ENCODE results near the gene CARM1.
"Not testable (repeated sequence)": the region's sequence is repeated elsewhere in the genome, so short reads cannot be mapped to it uniquely, and the experiment has no call there.

Gene CARM1

DNA sequence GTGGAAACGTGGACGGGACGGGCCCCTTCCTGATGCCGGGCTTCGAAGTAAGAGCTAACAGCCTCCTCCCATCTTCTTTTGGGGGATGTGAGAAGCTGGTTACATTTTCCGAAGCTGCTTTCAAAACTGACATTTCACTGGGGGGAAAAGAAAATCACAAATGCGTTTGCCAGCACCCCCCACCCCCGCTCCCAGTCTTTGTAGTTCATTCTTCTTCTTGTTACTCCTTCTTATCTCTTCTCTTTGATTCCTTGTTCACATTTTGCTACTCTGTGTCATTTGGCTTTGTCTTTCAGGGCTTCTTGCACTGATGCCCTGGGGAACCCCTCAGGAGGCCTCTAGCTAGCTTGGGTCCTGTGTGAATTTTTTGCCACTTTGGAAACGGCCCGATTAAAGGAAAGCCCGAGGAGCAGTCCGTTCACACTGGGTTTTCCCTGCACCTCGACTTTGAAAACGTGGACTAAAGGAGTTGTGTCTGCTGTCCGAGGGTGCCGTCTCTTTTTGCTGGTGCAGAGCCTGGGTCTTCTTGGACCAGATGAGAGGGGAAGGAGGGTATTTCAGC lies 1.3 kb downstream of the CARM1 start:
- DNase-seq (ENCODE audit: low read depth, low spot score), result no peak

GRCh38 chr19:10874024-10874423 lies 2.7 kb downstream of the CARM1 start:
- no peak for DNase-seq (ENCODE audit: low read depth, low spot score)

GRCh38 chr19:10876459-10877240 lies 5.3 kb downstream of the CARM1 start:
- no peak for DNase-seq (ENCODE audit: low read depth, low spot score)

GRCh38 chr19:10877608-10878007 lies 6.3 kb downstream of the CARM1 start:
- DNase-seq (ENCODE audit: low read depth, low spot score), result not testable (repeated sequence)

GRCh38 chr19:10878253-10878652 lies 6.9 kb downstream of the CARM1 start:
- DNase-seq (ENCODE audit: low read depth, low spot score), result no peak

GRCh38 chr19:10881403-10882107 lies 10.2 kb downstream of the CARM1 start:
- DNase-seq (ENCODE audit: low read depth, low spot score), result no peak

DNA sequence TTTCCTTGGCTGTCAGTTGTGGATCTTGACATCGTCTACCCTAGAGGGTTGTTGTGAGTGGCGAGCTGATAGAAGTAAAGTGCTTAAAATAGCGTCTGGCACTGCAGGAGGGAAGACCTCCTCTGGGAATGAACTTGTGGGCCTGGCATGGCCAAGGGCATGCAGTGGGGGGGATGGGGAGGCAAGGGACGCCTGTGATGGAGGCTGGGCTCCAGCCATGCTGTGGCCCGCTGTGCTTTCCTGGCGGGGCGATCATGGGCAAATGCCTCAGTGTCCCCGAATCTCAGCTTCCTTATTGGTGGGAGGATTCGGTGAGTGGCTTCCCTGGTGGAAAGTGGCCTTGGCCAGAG lies 10.7 kb downstream of the CARM1 start:
- no peak for DNase-seq (ENCODE audit: low read depth, low spot score)

DNA sequence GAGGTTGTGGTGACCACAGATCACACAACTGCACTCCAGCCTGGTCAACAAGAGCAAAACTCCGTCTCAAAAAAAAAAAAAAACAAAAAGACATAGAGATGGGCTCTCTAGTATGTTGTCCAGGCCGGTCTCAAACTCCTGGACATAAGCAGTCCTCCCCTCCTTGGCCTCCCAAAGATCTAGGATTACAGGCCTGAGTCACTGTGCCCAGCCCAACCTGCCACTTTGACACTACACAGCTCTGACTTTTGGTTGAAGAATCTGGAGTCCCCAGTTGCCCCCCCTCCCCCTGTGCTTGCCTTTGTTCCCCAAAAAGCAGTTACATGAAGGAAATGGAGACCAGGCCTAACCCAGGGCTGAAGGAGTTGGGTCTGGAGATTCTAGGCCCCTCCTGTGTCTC lies 12.9 kb downstream of the CARM1 start:
- no peak for DNase-seq (ENCODE audit: low read depth, low spot score)

- DNase-seq (ENCODE audit: low read depth, low spot score), result no peak
Observed at GRCh38 chr19:10885201-10886169, 14.1 kb downstream of the CARM1 start.

DNA sequence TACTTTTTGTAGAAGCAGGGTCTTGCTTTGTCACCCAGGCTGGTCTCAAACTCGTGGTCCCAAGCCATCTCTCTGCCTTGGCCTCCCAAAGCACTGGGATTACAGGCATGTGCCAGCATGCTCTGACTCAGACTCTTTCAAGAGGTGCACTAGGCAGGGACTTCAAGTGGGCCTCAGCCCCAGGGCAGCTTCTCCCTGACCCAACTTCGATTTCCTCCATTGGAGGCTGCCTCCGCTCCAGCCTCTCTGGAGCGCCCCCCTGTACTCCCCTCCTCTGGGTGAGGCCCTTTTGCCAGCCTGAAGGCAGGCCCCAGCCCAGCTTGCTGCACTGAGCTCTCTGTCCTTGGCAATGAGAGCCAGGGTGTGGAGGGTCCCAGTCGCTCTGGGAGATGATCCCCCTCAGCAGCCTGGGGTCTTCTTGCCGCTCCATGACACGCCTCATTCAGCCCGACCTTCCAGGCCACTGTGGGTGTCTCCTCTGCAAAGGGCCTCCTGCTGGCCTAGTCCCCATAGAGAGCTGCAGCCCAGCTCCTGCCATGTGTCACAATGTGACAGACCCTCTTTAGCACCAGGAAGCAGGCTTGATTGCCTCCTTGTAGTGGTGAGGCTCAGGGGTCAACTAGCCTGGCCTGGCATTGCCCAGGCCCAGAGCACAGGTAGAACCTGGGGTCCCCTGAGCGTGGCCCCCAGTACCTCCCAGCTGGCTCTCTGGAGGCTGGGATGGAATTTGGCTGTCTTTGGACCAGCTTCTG lies 16.4 kb downstream of the CARM1 start:
- no peak for DNase-seq (ENCODE audit: low read depth, low spot score)

DNA sequence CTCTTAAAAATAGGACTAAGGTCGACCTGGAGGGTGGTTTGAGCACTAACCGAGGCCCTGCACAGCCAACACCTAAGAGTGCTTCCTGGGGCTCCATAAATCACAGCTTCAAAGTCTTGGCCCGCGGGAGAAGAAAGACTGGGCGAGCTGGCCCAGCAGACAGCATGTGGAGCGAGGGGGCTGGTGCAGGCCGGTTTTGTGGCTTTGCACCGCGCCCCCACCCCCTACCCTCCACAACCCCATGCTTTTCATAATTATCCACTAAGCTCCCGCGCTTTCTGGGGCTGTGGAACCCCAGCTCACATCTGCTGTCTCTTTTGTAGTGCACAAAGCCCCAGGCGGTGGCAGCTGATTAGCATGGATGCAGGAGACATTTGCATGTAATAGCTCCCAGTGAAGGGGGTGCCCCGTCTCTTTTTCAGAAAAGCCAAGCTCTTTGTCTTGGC lies 17.1 kb downstream of the CARM1 start:
- DNase-seq (ENCODE audit: low read depth, low spot score), result no peak

DNA sequence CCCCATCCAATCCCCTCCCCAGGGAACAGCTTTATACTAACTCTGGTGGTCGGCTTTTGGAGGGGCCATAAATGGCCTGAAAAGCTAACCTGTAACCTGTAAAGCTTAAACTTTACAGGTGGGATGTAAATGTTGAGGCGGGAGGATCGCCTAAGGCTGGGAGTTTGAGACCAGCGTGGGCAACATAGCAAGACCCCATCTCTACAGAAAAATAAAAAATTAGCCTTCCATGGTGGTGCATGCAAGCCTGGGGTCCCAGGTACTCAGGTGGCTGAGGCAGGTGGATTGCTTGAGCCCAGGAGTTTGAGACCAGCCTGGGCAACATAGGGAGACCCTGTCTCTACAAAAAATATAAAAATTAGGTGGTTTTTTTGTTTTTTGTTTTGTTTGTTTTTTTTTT lies 18.5 kb downstream of the CARM1 start:
- DNase-seq (ENCODE audit: low read depth, low spot score), result no peak

GRCh38 chr19:10891405-10892086 lies 20.2 kb downstream of the CARM1 start:
- no peak for DNase-seq (ENCODE audit: low read depth, low spot score)

DNA sequence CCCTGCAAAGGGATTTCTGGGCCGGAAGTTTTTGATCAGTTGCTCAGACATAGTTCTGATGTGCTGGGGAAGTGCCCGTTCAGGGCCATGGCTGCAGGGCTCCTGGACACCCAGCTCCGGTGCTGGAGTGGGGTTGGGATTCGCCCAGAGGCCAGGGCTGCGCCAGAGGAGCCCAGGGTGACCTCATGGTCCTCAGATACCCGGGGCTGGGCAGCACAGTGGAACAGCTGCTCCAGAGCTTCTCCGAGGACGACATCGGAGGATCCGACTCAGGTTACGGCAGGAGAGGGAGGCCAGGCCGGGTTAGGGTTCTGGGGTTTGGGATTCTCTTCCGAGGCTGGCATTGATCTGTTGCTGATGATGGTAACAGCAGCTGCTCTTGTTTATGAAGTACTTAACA lies 20.9 kb downstream of the CARM1 start:
- DNase-seq (ENCODE audit: low read depth, low spot score), result no peak

DNA sequence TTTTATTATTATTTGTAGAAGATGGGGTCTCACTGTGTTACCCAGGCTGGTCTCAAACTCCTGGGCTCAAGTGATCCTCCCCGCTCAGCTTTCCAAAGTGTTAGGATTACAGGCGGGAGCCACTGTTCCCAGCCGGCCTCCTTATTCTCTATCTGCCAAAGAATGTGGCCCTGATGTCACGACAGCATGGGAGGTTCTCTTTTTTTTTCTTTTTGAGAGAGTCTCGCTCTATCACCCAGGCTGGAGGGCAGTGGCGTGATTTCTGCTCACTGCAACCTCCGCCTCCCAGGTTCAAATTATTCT lies 23.5 kb downstream of the CARM1 start:
- no peak for DNase-seq (ENCODE audit: low read depth, low spot score)

GRCh38 chr19:10895363-10895762 lies 24.0 kb downstream of the CARM1 start:
- no peak for DNase-seq (ENCODE audit: low read depth, low spot score)

- no peak for DNase-seq (ENCODE audit: low read depth, low spot score)
Observed at GRCh38 chr19:10895920-10896319, 24.6 kb downstream of the CARM1 start.

GRCh38 chr19:10896851-10897526 lies 25.6 kb downstream of the CARM1 start:
- no peak for DNase-seq (ENCODE audit: low read depth, low spot score)

DNA sequence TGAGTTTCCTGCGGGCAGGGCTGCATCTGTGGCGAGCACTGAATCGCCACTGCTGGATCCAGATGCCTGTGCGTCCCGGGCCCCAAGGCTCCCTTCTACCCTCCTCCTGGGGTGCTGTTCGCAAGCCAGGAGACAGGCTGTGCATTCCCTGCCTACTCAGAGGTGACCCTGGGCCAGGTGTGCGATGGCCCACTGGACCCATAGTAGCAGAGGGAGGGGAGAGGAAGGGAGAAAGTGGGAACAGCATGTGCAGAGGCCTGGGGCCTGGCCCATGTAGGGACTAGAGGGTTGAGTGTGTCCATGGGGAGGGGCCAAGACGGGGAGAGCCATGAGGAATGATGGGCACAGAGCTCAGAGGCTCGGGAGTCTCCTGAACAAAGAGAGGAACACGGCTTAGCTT lies 27.3 kb downstream of the CARM1 start:
- no peak for DNase-seq (ENCODE audit: low read depth, low spot score)

DNA sequence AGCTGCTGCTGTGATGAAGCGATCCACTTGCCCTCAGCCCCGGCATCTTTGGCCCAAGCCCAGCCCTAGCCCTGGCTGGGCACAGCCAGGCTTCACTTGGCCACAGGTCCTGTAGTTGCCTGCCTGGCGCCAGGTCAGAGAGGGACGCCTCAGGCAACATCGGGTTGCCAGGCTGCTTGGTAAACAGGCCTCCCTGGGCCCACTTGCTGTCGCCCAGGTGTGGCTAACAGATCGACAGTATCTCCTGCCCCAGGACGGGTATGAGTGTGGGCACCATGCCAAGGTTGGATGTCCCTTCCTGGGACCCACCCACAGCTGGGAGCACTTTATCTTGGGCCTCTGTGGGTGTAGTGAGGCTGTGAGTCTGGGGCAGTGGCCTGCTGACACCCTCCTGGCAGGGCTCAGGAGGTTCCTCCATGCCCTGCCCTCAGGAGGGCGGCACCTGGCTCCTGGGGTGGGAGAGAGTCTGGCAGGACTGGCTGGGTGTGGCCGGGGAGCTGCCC lies 27.8 kb downstream of the CARM1 start:
- no peak for DNase-seq (ENCODE audit: low read depth, low spot score)

All from activated CD4-positive, CD25-positive, alpha-beta regulatory T cell treated with anti-CD3 and anti-CD28 coated beads, Interleukin-2, amount 50 U/mL, for 16 hours (primary cell).